Activated T-helper 1 cell treated with anti-CD3 and anti-CD28 coated beads, Interleukin-2, amount 50 U/mL, for 16 hours (primary cell): ENCODE measurements around the gene RIMS1.

Experiments used
- DNase-seq, 2 donors: peaks; one replicate each; pipeline ENCODE4 v3.0.0-alpha.2; 2020; ENCODE audit warnings: low read depth in 1 of 2, low spot score in 1 of 2

RIMS1 gene

GRCh38 chr6:72412709-72413044, 526.3 kb downstream of the RIMS1 start:
- no peak for DNase-seq

- DNase-seq = no peak
These were observed 527.5 kb downstream of the RIMS1 start for GRCh38 chr6:72413884-72414283.

DNA sequence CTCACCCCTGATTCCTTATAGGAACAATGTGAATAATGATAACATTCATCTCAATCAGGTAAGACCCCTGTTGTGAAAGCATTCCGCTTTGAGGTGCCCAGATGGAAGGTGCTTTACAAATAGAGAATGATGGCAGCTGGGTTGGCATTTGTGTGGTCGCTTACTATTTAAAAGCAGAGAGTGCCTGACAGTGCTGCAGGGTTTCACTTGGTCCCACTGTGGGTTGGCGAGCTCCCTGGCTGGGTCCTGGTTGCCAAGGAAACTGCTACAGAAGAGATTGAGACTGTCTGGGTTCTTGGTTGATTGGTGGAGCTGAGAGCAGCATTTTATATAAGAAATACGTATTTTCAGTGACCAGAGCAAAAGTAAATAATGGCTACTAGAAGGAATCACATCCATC, 528.3 kb downstream of the RIMS1 start:
- no peak for DNase-seq

GRCh38 chr6:72416744-72417465, 530.6 kb downstream of the RIMS1 start:
- no peak for DNase-seq

DNA sequence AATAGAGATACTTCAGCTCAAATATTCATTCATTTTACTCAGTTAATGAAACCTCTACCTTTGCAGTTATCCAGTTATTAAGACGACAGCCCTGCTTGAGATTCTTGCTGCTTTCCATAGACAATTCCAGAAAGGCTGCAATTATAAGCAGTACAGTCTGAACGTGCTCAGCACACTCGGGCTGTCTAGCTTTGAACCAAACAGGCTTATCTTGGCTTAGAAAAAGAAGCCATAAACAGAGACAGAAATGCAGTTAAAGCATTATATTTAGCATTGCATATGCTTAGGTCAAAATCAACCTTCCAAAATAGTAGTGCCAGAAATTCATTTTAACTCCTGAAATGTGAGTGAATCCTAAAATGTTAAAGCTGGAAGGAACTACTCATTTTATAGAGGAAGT, 531.4 kb downstream of the RIMS1 start:
- no peak for DNase-seq

DNA sequence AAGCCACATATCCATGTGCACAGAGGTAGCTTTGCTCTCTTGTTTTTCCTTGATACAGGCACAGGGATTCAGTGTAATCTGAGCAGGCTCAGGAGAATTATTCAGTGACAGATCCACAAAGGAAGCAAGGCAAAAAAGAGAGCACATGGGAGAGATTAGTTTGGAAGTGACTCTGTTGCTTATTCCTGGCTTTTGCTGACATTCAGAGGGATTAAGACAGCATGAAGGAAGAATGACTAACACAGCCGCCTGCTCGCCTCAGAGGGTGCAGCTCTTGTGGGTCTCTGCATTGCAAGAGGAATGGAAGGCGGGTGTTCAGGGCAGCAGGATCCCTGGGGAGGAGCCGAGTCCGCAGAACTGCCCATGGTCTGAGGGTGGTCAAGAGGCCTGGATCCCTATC, 532.1 kb downstream of the RIMS1 start:
- no peak for DNase-seq

DNA sequence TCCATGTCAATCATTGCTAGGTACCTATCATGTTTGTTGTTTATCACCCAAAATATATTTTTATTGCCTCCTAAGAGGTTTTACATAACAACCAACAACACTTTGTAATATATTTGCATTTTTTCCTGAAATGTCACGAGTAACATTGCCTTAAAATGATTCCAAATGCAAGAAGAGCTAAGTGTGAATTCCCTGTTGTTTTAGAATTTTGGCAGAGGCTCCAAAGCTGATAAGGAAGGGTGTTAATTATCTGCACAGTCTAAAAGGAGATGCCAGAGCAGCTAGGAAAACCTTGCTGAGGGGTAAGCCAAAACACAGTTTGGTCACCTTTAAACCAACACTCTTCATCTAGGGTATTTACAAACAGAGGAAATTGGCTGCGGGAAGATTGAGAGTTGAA, 533.6 kb downstream of the RIMS1 start:
- no peak for DNase-seq

GRCh38 chr6:72420409-72420808, 534.1 kb downstream of the RIMS1 start:
- no peak for DNase-seq

DNA sequence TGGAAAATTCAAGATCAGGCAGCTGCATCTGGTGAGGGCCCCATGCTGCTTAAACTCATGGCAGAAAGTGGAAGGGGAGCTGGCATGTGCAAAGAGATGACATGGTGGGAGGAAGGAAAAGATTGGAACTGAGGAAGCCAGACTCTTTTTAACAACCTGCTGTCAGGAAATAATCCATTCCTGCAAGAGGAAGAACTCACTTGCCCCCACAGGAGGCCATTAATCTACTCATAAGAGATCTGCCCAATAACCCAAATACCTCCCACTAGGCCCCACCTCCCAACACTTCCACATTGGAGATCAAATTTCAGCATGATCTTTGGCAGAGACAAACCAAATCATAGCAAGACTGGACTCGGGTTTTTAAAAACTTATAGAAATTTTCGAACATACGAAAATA, 535.0 kb downstream of the RIMS1 start:
- no peak for DNase-seq

- no peak for DNase-seq
These were observed 535.8 kb downstream of the RIMS1 start for GRCh38 chr6:72422171-72422570.

- DNase-seq = no peak
These were observed 538.1 kb downstream of the RIMS1 start for GRCh38 chr6:72424476-72424875.

GRCh38 chr6:72425003-72425681, 538.8 kb downstream of the RIMS1 start:
- DNase-seq = no peak

DNA sequence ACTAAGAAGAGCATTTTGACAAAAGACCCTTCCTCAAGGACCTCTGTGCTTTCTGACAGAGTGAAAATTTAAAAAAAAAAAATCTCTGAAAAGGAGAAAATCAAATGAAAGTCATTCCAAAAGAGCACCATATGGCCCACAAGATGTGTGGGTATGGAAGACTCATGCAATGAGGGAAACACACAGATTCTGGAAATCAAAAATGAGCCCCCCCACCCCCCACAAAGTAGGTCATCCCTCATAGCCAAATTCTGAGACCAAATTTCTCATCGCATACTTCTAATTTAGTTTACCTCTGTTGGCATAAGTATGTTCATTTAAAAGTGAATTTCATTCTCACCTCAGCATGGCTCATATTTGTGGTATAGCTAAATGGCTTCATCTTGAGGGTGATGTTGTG, 554.3 kb downstream of the RIMS1 start:
- no peak for DNase-seq

DNA sequence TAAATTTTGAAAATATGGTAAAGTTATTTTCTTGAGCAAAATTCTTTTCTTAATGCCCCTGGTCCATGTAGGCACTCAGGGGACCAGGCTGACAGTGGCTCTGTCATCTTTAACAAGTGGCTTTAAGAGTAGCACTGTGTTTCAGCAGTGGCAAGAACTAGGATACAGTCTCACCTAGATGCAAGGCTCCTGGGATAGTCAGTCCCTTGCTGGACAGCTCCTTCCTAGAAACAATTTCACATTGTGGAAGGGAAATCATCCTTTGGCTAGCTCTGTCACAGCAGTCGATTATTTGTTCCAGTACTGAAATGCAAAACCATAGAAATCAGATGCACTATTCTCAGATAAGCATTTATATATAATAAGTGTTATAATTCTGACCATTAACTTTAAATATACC, 560.1 kb downstream of the RIMS1 start:
- DNase-seq = no peak
